ENCODE measurements around the gene PRDX3.
A peak's percentile ranks its signal among the peaks of the same experiment; 100 is the strongest.
"Not testable (repeated sequence)": the region's sequence is repeated elsewhere in the genome, so short reads cannot be mapped to it uniquely, and the experiment has no call there.

PRDX3 gene

GRCh38 chr10:119153661-119154060 lies 25.0 kb downstream of the PRDX3 start:
- TF ChIP-seq CTCF (IDR thresholded peaks at IDR 0.05; ENCODE audit: control insufficient read depth, insufficient read depth, low read depth, low read length, missing control alignments) = no peak
- no peak overlapping the region for H3K4me3 ChIP-seq (ENCODE audit: control insufficient read depth, low read depth, low read length)
- DNase-seq (ENCODE audit: low read depth) = no peak

- no peak overlapping the region for H3K4me3 ChIP-seq (ENCODE audit: control insufficient read depth, low read depth, low read length)
- no peak for TF ChIP-seq CTCF (IDR thresholded peaks at IDR 0.05; ENCODE audit: control insufficient read depth, insufficient read depth, low read depth, low read length, missing control alignments)
- DNase-seq (ENCODE audit: low read depth) = no peak
These were observed 25.6 kb downstream of the PRDX3 start for GRCh38 chr10:119153041-119153440.

GRCh38 chr10:119151601-119152000 lies 27.0 kb downstream of the PRDX3 start:
- not testable (repeated sequence) for H3K4me3 ChIP-seq (ENCODE audit: control insufficient read depth, low read depth, low read length); DNase-seq (ENCODE audit: low read depth)

- peak; percentile 8 for TF ChIP-seq CTCF (IDR thresholded peaks at IDR 0.05; ENCODE audit: control insufficient read depth, insufficient read depth, low read depth, low read length, missing control alignments)
- no peak for DNase-seq (ENCODE audit: low read depth)
- no peak overlapping the region for H3K4me3 ChIP-seq (ENCODE audit: control insufficient read depth, low read depth, low read length)
These were observed 28.9 kb downstream of the PRDX3 start for GRCh38 chr10:119149729-119150128.

- H3K4me3 ChIP-seq (ENCODE audit: control insufficient read depth, low read depth, low read length) = no peak overlapping the region
- no peak for DNase-seq (ENCODE audit: low read depth)
- no peak for TF ChIP-seq CTCF (IDR thresholded peaks at IDR 0.05; ENCODE audit: control insufficient read depth, insufficient read depth, low read depth, low read length, missing control alignments)
These were observed 29.5 kb downstream of the PRDX3 start for GRCh38 chr10:119149157-119149556.

- TF ChIP-seq CTCF (IDR thresholded peaks at IDR 0.05; ENCODE audit: control insufficient read depth, insufficient read depth, low read depth, low read length, missing control alignments) = no peak
- no peak for DNase-seq (ENCODE audit: low read depth)
- no peak overlapping the region for H3K4me3 ChIP-seq (ENCODE audit: control insufficient read depth, low read depth, low read length)
These were observed 35.0 kb downstream of the PRDX3 start for GRCh38 chr10:119143657-119144056.

- TF ChIP-seq CTCF (IDR thresholded peaks at IDR 0.05; ENCODE audit: control insufficient read depth, insufficient read depth, low read depth, low read length, missing control alignments) = no peak
- H3K4me3 ChIP-seq (ENCODE audit: control insufficient read depth, low read depth, low read length) = no peak overlapping the region
- no peak for DNase-seq (ENCODE audit: low read depth)
These were observed 37.9 kb downstream of the PRDX3 start for GRCh38 chr10:119140603-119141245.

Data from AG09309 (cell line).